K562 (cell line): ENCODE measurements around the gene SLC25A21.
"Not testable (repeated sequence)": the region's sequence is repeated elsewhere in the genome, so short reads cannot be mapped to it uniquely, and the experiment has no call there.

Experiments
- BCL6 ChIP-seq: fragments of 250-450 bp; sonication (Bioruptor Pico); IDR thresholded peaks from 2 replicates; pipeline ENCODE4 v1.4.0; 2020
- CTCF ChIP-seq, 3 experiments: IDR thresholded peaks in 2 of 3; conservative IDR thresholded peaks in 1 of 3; 2 replicates each; pipeline ENCODE4 v1.5.1; 2011 to 2012; ENCODE audit warnings: low read length in 3 of 3, mild to moderate bottlenecking in 3 of 3, control low read depth in 2 of 3, improper control_type of control experiment in 1 of 3, inconsistent platforms in 1 of 3, low read depth in 1 of 3, mixed read lengths in 1 of 3, moderate library complexity in 1 of 3; ENCODE audit not compliant: insufficient read depth in 2 of 3
- EZH2 ChIP-seq: IDR thresholded peaks from 2 replicates; pipeline ENCODE4 v1.6.1; 2012; ENCODE audit warnings: low read depth, mild to moderate bottlenecking, inconsistent platforms, low read length, borderline replicate concordance
- HNRNPK ChIP-seq: fragments of 200-400 bp; formaldehyde crosslinking; IDR thresholded peaks from one replicate; pipeline ENCODE4 v1.6.1; 2018; ENCODE audit warnings: mild to moderate bottlenecking, low read depth, low read length; ENCODE audit not compliant: poor library complexity, severe bottlenecking
- KDM4B ChIP-seq, 2 experiments: fragments of 450-650 bp in 1 of 2; sonication (generic) in 1 of 2; IDR thresholded peaks; 2 replicates each; pipeline ENCODE4 v1.6.1; 2016 to 2017; ENCODE audit warnings: borderline replicate concordance in 2 of 2, antibody characterized with exemption in 1 of 2, low read depth in 1 of 2, mild to moderate bottlenecking in 1 of 2
- MXI1 ChIP-seq: IDR thresholded peaks from 2 replicates; pipeline ENCODE4 v1.6.1; 2011; ENCODE audit warnings: low read depth, mild to moderate bottlenecking, improper control_type of control experiment, low read length
- POLR3A ChIP-seq: IDR thresholded peaks from 2 replicates; pipeline ENCODE4 v1.6.1; 2011; ENCODE audit warnings: borderline replicate concordance, mild to moderate bottlenecking, moderate library complexity; ENCODE audit not compliant: insufficient read length, insufficient read depth; ENCODE audit errors: extremely low read depth
- TF ChIP-seq, protein P1 (sequence below): fragments of 150-350 bp; IDR thresholded peaks from 2 replicates; pipeline ENCODE4 v1.6.1; 2014; ENCODE audit warnings: low read depth, mild to moderate bottlenecking, low read length, borderline replicate concordance
- TF ChIP-seq, protein P2 (sequence below): fragments of 250-450 bp; sonication (Bioruptor Pico); IDR thresholded peaks from 2 replicates; pipeline ENCODE4 v1.8.0; 2021; ENCODE audit warnings: moderate library complexity, mild to moderate bottlenecking, inconsistent platforms

DNA sequence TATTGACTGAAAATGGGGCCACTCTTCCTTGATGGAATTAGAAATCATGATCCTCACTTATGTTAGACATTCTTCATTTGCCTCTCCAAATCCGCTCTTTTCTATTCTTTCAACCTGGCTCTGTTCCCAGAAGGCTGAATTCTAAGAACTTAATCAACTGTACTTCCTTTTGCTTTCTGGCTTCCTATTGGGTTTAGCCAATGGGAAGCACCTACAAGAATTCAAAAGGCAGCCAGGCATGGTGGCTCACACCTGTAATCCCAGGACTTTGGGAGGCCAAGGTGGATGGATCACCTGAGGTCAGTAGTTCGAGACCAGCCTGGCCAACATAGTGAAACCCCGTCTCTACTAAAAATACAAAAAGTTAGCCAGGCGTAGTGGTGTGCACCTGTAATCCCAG is 98.1 kb downstream of the SLC25A21 start:
- TF ChIP-seq EZH2; BCL6; KDM4B (IDR thresholded peaks at IDR 0.05; ENCODE audit: borderline replicate concordance in 2 of 2, low read depth in 1 of 2); POLR3A; CTCF (IDR thresholded peaks at IDR 0.05 in 2 of 3, conservative IDR thresholded peaks at IDR 0.05 in 1 of 3; ENCODE audit: insufficient read depth in 2 of 3, low read depth in 1 of 3, low read length in 3 of 3); HNRNPK; MXI1: not testable (repeated sequence)
- TF ChIP-seq, protein P1, sequence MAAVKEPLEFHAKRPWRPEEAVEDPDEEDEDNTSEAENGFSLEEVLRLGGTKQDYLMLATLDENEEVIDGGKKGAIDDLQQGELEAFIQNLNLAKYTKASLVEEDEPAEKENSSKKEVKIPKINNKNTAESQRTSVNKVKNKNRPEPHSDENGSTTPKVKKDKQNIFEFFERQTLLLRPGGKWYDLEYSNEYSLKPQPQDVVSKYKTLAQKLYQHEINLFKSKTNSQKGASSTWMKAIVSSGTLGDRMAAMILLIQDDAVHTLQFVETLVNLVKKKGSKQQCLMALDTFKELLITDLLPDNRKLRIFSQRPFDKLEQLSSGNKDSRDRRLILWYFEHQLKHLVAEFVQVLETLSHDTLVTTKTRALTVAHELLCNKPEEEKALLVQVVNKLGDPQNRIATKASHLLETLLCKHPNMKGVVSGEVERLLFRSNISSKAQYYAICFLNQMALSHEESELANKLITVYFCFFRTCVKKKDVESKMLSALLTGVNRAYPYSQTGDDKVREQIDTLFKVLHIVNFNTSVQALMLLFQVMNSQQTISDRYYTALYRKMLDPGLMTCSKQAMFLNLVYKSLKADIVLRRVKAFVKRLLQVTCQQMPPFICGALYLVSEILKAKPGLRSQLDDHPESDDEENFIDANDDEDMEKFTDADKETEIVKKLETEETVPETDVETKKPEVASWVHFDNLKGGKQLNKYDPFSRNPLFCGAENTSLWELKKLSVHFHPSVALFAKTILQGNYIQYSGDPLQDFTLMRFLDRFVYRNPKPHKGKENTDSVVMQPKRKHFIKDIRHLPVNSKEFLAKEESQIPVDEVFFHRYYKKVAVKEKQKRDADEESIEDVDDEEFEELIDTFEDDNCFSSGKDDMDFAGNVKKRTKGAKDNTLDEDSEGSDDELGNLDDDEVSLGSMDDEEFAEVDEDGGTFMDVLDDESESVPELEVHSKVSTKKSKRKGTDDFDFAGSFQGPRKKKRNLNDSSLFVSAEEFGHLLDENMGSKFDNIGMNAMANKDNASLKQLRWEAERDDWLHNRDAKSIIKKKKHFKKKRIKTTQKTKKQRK = not testable (repeated sequence)
- TF ChIP-seq, protein P2, sequence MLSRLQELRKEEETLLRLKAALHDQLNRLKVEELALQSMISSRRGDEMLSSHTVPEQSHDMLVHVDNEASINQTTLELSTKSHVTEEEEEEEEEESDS = not testable (repeated sequence)
